T-helper 17 cell (primary cell): ENCODE results near the gene NANOS3. TPM values are rescaled to one million over a fixed set of nuclear protein-coding genes. Genes with fewer than 3 reads are reported as not detected.

Experiments
- ATAC-seq: fragments of 150-1000 bp; cut with Tn5 transposase; 2 replicates; pipeline ENCODE4 v1.10.0; 2021; ENCODE audit warnings: mild to moderate bottlenecking, moderate library complexity
- DNase-seq, 3 donors: peaks; one replicate each; pipeline versions ENCODE4 v3.0.0 to v3.0.0-alpha.2; 2020 to 2021
- H3K9me3 ChIP-seq: one replicate; pipeline ENCODE4 v1.7.0; 2013; ENCODE audit warnings: low read length, mild to moderate bottlenecking; ENCODE audit not compliant: control insufficient read depth, poor library complexity, severe bottlenecking
- H3K27ac Mint-ChIP-seq: one replicate; pipeline ENCODE4 v1.8.0; 2022; ENCODE audit warnings: mild to moderate bottlenecking, moderate library complexity, mixed read lengths
- H3K27me3 Mint-ChIP-seq: one replicate; pipeline ENCODE4 v1.8.0; 2022; ENCODE audit warnings: mixed read lengths
- H3K36me3 Mint-ChIP-seq: one replicate; pipeline ENCODE4 v1.8.0; 2022; ENCODE audit warnings: low read depth, mixed read lengths
- H3K4me1 Mint-ChIP-seq: one replicate; pipeline ENCODE4 v1.8.0; 2022; ENCODE audit warnings: mild to moderate bottlenecking, mixed read lengths
- H3K4me3 Mint-ChIP-seq: one replicate; pipeline ENCODE4 v1.8.0; 2022; ENCODE audit warnings: mild to moderate bottlenecking, moderate library complexity, mixed read lengths
- total RNA-seq, 4 donors: library from RNA in 2 of 4; stranded (reverse) in 2 of 4; gene quantifications; one replicate each; pipeline ENCODE4 v1.2.3 and lab custom pipeline; 2022 to 2026

Gene NANOS3
- total RNA-seq, 2 donors from 2014 or later = 0.60 to 2.6 TPM

DNA sequence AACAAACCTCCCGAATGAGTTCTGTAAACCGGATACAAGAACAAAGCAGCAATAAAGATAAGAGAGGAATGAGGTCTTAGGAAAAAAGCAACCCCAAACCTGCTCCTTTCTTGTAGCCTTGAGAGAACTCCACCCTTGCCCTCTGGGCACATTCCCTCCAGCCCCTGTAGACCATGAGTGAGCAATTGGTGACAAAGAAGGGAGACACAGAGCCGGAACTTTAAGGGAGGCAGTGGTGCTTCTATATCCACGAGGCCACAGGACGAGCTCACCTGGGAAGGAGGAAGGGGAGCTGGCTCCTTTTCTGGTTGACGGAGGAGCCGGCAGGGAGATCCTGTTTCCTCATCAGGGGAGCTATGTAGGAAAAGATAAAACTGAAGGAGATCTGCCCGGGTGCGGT is 15.9 kb downstream of the NANOS3 start:
- DNase-seq (no peak), ATAC-seq (no peak)
- Mint-ChIP-seq H3K27me3 (no peaks in the 10 kb centered on the region), H3K4me3 (no peak overlapping the region), H3K27ac (no peak overlapping the region), H3K36me3 (no peaks in the 10 kb centered on the region), H3K4me1 (no peaks in the 10 kb centered on the region)
- H3K9me3 ChIP-seq = no peaks in the 10 kb centered on the region

DNA sequence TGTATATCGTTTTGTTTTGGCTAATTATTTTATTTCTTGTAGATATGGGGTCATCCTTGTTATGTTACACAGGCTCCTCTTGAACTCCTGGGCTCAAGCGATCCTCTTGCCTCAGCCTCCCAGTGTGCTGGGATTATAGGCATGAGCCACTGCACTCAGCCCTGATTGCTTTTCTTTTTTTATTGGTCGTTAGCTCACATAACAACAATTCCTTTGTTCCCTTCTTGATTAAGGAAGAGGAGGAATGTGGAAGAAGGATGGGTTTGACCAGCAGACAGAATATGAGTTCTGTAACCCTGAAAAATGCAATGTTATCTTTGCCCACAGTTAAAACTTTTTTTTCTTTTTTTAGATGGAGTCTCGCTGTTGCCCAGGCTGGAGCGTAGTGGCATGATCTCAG is 17.6 kb downstream of the NANOS3 start:
- Mint-ChIP-seq H3K36me3 (no peaks in the 10 kb centered on the region), H3K27me3 (no peaks in the 10 kb centered on the region), H3K4me3 (no peak overlapping the region), H3K27ac (no peak overlapping the region), H3K4me1 (no peaks in the 10 kb centered on the region)
- no peaks in the 10 kb centered on the region for H3K9me3 ChIP-seq
- DNase-seq = no peak
- no peak for ATAC-seq

DNA sequence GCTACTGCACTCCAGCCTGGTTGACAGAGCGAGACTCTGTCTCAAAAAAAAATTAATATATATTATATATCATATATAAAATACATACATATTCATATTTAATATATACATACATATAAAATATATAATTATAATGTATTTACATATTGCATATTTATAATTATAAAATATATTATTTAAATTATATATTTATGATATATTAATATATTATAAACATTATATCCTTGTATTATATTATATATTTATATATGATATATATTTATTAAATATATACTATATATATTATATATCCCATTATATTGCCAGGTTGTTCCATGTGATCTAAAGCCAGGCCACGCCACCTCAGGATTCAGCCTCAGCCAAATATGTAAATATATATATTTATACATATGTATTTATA is 19.3 kb downstream of the NANOS3 start:
- Mint-ChIP-seq H3K36me3 (no peaks in the 10 kb centered on the region), H3K4me1 (no peaks in the 10 kb centered on the region), H3K27me3 (no peaks in the 10 kb centered on the region), H3K4me3 (no peak overlapping the region), H3K27ac (no peak overlapping the region)
- no peak for ATAC-seq
- no peak for DNase-seq
- H3K9me3 ChIP-seq = no peaks in the 10 kb centered on the region

DNA sequence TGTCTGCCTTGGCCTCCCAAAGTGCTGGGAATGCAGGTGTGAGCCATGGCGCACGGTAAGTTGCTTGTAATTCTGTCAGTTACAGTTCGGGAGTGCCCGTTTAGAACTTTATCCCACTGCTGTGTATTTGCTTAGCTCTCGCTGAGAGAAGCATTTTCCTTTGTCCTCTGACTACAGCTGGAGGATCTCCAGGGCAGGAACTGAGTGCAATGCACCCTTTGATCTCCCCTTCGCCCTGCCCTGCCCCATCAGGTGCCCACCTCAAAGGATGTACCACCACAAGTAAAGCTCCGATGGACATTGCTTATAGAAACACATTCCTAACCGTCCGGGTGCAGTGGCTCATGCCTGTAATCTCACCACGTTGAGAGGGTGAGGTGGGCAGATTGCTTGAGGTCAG is 22.5 kb downstream of the NANOS3 start:
- no peaks in the 10 kb centered on the region for H3K9me3 ChIP-seq
- Mint-ChIP-seq H3K4me3 (no peak overlapping the region), H3K27me3 (no peaks in the 10 kb centered on the region), H3K36me3 (no peaks in the 10 kb centered on the region), H3K4me1 (no peaks in the 10 kb centered on the region), H3K27ac (no peak overlapping the region)
- no peak for ATAC-seq
- DNase-seq = no peak

DNA sequence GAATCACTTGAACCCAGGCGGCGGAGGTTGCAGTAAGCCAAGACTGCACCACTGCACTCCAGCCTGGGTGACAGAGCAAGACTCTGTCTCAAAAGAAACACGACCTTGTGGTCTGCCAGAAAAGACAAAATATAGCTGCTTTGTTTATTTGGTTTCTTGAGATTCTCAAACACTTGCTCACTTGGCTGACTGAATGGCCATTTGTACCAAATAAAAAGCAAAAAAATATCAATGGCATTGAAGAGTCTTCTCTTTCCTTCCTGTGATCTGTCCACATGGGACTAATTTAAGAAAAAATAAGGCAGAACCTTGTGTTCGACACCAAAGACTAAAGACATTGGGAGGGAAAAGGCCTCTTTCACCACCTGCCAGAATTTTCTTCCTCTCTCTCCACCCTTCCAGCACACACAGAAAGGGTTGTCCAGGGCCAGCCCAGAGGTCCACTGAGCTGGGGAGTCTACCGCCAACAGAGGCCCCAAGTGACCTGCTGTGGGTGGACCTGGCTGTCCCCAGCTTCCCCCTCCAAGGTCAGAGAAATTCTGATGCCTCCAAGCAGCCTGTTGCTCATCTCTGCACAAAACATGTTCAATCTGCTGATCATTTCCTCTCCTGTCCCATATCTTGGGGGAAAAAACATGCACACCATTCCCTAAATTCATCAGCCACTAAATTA is 23.1 kb downstream of the NANOS3 start:
- H3K4me1 Mint-ChIP-seq = no peaks in the 10 kb centered on the region
- ATAC-seq = no peak
- no peaks in the 10 kb centered on the region for H3K9me3 ChIP-seq
- no peak overlapping the region for H3K27ac Mint-ChIP-seq
- no peaks in the 10 kb centered on the region for H3K27me3 Mint-ChIP-seq
- no peaks in the 10 kb centered on the region for H3K36me3 Mint-ChIP-seq
- DNase-seq = no peak
- no peak overlapping the region for H3K4me3 Mint-ChIP-seq

DNA sequence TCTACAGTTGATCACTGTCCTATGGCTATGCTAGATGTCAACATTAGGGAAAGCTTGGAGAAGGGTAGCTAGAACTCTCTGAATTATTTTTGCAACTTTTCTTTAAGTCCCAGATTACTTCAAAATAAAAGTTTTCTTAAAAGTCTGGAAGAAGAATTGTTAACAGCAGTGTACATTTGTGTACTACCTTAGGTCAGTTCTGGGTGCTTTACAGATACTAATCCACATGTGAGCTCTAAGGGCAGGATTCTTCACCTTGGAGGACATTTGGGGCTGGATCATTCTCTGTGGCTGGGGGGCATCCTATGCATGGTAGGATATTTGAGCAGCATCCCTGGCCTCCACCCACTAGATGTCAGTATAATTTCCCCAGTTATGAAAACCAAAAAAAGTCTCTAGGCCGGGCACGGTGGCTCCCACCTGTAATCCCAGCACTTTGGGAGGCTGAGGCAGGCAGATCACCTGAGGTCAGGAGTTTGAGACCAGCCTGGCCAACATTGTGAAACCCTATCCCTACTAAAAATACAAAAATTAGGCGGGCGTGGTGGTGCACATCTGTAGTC is 26.1 kb downstream of the NANOS3 start:
- H3K36me3 Mint-ChIP-seq = no peaks in the 10 kb centered on the region
- peaks cover 10% of the 10 kb centered on the region for H3K4me1 Mint-ChIP-seq
- no peak overlapping the region for H3K4me3 Mint-ChIP-seq
- no peaks in the 10 kb centered on the region for H3K9me3 ChIP-seq
- DNase-seq (no peak), ATAC-seq (no peak)
- no peaks in the 10 kb centered on the region for H3K27me3 Mint-ChIP-seq
- no peak overlapping the region for H3K27ac Mint-ChIP-seq

DNA sequence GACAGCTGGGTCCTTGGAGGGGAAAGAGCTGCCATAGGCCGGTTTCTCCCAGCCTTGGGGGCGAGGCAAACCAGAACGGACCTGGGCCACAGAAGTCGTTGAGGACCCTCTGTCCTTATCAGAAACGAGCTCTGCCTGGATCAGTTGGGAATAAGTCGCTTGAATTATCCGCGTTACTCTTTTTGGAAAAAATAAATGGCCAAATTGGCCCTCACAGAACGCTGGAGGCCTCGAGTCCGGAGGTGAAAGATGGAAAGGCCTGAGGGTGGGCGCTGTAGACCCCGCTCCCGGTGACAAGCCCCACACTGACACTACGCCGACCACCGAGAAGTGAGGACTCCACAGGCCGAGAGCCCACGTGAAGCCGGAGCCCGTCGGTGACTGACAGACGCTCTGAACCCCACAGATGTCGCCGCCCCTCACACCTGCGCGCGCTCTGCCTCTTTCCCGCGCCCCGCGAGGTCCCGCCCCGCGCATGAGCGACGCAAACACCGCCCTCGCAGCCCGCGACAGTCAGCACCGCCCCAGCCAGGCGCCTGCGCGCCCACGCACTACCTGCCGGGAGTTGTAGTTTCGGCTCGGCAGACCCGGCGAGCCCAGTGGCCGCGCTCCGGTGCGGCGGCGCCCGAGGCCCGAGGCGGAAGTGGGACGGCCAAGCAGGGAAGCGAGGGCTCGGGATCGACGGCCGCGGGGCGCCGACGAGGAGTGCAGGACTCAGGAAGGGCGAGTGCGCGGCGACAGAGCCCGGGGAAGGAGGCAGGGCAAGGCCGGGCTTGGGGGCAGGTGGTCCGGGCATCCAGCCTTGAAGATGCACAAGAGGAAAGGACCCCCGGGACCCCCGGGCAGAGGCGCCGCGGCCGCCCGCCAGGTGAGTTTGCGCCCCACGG is 28.9 kb downstream of the NANOS3 start, which contains the start of the genes BRME1 and CC2D1A:
Gene BRME1 (minus strand): TSS at position 484 of the 887 bp plus-strand sequence. CDS start 1,225 bp downstream, outside the sequence.
Gene CC2D1A (plus strand): TSS at position 568 of the 887 bp plus-strand sequence. CDS start 241 bp downstream, at position 809.
- DNase-seq = peak; percentile 90 to 93 (median 92)
- Mint-ChIP-seq H3K4me1 (peaks cover 10% of the 10 kb centered on the region), H3K27me3 (no peaks in the 10 kb centered on the region), H3K27ac (peak within 1 kb of the TSS; percentile 29), H3K36me3 (no peaks in the 10 kb centered on the region), H3K4me3 (peak within 1 kb of the TSS; percentile 88)
- no peaks in the 10 kb centered on the region for H3K9me3 ChIP-seq
- ATAC-seq = peak; percentile 100

DNA sequence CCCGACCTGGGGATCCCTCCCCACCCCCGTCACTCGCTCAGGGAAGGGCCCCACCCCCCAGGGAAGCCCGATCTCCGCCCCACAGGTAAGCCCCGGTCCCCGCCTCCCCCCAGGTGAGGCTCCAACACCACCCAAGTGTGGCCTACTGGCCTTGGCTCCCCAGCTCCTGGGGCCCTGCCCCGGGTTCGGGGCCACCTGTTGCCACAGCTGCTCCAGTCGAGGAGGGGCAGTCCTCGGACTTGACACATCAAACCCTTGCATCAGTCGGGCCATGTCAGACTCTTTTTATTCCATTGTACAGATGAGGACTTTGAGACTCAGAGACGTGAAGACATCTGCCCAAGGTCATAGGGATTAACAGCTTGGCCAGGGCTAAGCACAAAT is 29.6 kb downstream of the NANOS3 start:
- no peak overlapping the region for H3K27ac Mint-ChIP-seq
- DNase-seq = peak; percentile 14 to 36 (median 21)
- H3K9me3 ChIP-seq = no peaks in the 10 kb centered on the region
- H3K27me3 Mint-ChIP-seq = no peaks in the 10 kb centered on the region
- H3K36me3 Mint-ChIP-seq = no peaks in the 10 kb centered on the region
- peaks cover 10% of the 10 kb centered on the region for H3K4me1 Mint-ChIP-seq
- peak overlapping the region; percentile 88 for H3K4me3 Mint-ChIP-seq
- ATAC-seq = peak; percentile 49

DNA sequence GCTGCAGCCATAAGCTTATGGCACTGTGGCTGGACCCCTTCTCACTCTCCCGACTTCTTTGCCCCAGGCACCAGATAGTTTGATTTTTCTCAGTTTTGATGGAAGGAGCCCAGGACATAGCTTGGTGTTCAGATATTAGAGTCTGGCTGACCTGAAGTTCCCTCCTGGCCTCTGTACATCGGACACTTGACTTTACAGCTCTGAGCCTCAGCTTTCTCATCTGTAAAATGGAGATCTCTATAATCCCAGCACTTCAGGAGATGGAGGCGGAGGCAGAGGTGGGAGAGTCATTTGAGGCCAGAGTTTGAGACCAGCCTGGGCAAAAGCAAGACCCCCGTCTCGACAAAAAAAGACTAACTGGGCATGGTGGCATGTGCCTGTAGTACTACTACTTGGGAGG is 30.0 kb downstream of the NANOS3 start:
- no peaks in the 10 kb centered on the region for H3K9me3 ChIP-seq
- Mint-ChIP-seq H3K27ac (no peak overlapping the region), H3K4me1 (peaks cover 10% of the 10 kb centered on the region), H3K27me3 (no peaks in the 10 kb centered on the region), H3K36me3 (no peaks in the 10 kb centered on the region), H3K4me3 (peak overlapping the region; percentile 88)
- no peak for DNase-seq
- ATAC-seq = no peak

DNA sequence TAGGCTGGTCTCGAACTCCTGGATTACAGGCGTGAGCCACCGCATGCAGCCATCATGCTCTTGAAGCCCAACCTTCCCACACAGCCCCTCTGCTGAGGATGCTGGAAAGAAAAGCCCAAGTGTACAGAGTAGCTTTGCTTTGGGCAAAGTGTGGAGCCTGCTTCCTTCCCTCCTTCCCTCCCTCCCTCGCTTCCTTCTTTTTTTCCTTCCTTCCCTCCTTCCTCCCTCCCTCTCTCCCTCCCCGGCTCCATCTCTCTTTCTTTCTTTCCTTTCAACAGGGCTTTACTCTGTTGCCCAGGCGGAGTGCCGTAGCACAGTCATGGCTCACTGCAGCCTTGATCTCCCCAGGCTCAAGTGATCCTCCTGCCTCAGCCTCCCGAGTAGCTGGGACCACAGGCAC is 31.7 kb downstream of the NANOS3 start:
- no peaks in the 10 kb centered on the region for H3K9me3 ChIP-seq
- no peak overlapping the region for H3K4me3 Mint-ChIP-seq
- DNase-seq = no peak
- ATAC-seq = no peak
- no peak overlapping the region for H3K27ac Mint-ChIP-seq
- peaks cover 10% of the 10 kb centered on the region for H3K4me1 Mint-ChIP-seq
- H3K27me3 Mint-ChIP-seq = no peaks in the 10 kb centered on the region
- no peaks in the 10 kb centered on the region for H3K36me3 Mint-ChIP-seq

DNA sequence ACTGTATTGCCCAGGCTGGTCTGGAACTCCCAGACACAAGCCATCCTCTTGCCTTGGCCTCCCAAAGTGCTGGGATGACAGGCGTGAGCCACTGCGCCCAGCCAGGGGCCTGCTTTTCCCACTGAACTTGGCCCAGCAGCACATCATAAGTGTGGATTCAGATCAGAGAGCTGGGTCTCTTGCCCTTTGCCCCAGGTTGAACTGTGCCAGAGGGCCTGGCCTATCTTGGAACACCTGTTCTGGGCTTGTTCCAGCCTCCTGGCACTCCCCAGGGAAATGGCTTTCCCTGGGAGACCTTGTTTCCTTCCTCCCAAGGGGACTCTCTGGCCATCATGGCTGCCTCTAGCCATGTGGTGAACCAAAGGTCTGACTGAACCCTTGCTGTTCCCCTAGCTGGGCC is 32.5 kb downstream of the NANOS3 start:
- Mint-ChIP-seq H3K4me1 (peaks cover 10% of the 10 kb centered on the region), H3K4me3 (no peak overlapping the region), H3K36me3 (no peaks in the 10 kb centered on the region), H3K27ac (no peak overlapping the region), H3K27me3 (no peaks in the 10 kb centered on the region)
- H3K9me3 ChIP-seq = no peaks in the 10 kb centered on the region
- no peak for DNase-seq
- no peak for ATAC-seq

DNA sequence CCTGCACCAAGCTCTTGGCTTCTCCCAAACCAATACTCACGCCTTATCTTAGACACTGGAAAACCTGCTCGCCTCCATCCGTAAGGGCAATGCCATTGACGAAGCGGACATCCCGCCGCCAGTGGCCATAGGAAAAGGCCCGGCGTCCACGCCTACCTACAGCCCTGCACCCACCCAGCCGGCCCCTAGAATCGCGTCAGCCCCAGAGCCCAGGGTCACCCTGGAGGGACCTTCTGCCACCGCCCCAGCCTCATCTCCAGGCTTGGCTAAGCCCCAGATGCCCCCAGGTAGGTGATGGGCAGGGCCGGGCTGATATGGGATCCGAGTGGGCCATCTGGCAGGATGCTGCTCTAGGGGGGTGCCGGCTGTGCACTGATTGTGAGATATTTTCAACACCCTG is 36.4 kb downstream of the NANOS3 start:
- no peaks in the 10 kb centered on the region for H3K9me3 ChIP-seq
- H3K4me1 Mint-ChIP-seq = no peaks in the 10 kb centered on the region
- H3K4me3 Mint-ChIP-seq = no peak overlapping the region
- DNase-seq (no peak), ATAC-seq (no peak)
- H3K27me3 Mint-ChIP-seq = no peaks in the 10 kb centered on the region
- no peaks in the 10 kb centered on the region for H3K36me3 Mint-ChIP-seq
- no peak overlapping the region for H3K27ac Mint-ChIP-seq

DNA sequence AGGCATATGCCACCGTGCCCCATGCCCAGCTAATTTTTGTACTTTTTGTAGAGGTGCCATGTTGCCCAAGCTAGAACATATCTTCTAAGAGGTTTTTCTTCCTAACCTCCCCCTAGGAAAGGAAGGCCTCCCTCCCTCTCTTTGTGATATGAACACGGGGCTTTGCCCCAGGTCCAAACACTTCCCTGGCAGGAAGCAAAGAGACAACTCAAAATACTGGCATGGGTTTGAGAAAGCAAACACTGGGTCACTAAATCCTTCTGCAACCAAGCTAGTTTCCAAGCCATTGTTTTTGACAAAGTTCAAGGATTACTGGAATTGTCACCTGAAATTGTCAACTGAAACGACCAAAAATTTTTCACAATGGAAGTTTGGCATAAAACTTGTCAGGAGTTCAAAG is 37.8 kb downstream of the NANOS3 start:
- H3K4me1 Mint-ChIP-seq = no peaks in the 10 kb centered on the region
- no peak overlapping the region for H3K4me3 Mint-ChIP-seq
- no peaks in the 10 kb centered on the region for H3K36me3 Mint-ChIP-seq
- no peaks in the 10 kb centered on the region for H3K27me3 Mint-ChIP-seq
- H3K9me3 ChIP-seq = no peaks in the 10 kb centered on the region
- DNase-seq (no peak), ATAC-seq (no peak)
- H3K27ac Mint-ChIP-seq = no peak overlapping the region
